Natural killer cell (primary cell): ENCODE results near the gene FAM219A. TPM values are rescaled to one million over a fixed set of nuclear protein-coding genes. Genes with fewer than 3 reads are reported as not detected.

Experiments used
- ATAC-seq, 3 donors: fragments of 150-1000 bp in 2 of 3; fragments of 200-7000 bp in 1 of 3; cut with Tn5 transposase; 1 replicate in 1 of 3; 2 replicates in 2 of 3; pipeline ENCODE4 v1.10.0; 2021; ENCODE audit warnings: mild to moderate bottlenecking in 2 of 3, moderate library complexity in 2 of 3
- DNase-seq, 2 donors: peaks; one replicate each; pipeline versions ENCODE4 v3.0.0 to v3.0.0-alpha.2; 2013 to 2021; ENCODE audit warnings: mixed read lengths in 1 of 2
- H3K27ac ChIP-seq: one replicate; pipeline ENCODE4 v1.5.1; 2013; ENCODE audit warnings: mild to moderate bottlenecking, low read length
- H3K27me3 ChIP-seq: one replicate; pipeline ENCODE4 v1.6.1; 2013; ENCODE audit warnings: low read length; ENCODE audit not compliant: control insufficient read depth, insufficient read depth
- H3K36me3 ChIP-seq: one replicate; pipeline ENCODE4 v1.6.1; 2013; ENCODE audit warnings: low read length; ENCODE audit not compliant: control insufficient read depth, insufficient read depth
- H3K4me1 ChIP-seq: one replicate; pipeline ENCODE4 v1.6.1; 2013; ENCODE audit warnings: low read length; ENCODE audit not compliant: control insufficient read depth, insufficient read depth
- H3K4me3 ChIP-seq: one replicate; pipeline ENCODE4 v1.5.1; 2013; ENCODE audit warnings: low read length
- H3K9me3 ChIP-seq: one replicate; pipeline ENCODE4 v1.6.1; 2013; ENCODE audit warnings: low read length; ENCODE audit not compliant: control insufficient read depth, insufficient read depth
- H3K27ac Mint-ChIP-seq, 2 donors: one replicate each; pipeline ENCODE4 v1.8.0; 2022; ENCODE audit warnings: mild to moderate bottlenecking in 2 of 2, mixed read lengths in 2 of 2, moderate library complexity in 1 of 2
- H3K27me3 Mint-ChIP-seq, 2 donors: one replicate each; pipeline ENCODE4 v1.8.0; 2022; ENCODE audit warnings: low read depth in 2 of 2, mixed read lengths in 2 of 2
- H3K36me3 Mint-ChIP-seq: one replicate; pipeline ENCODE4 v1.8.0; 2022; ENCODE audit warnings: mixed read lengths
- H3K4me1 Mint-ChIP-seq, 2 donors: one replicate each; pipeline ENCODE4 v1.8.0; 2022; ENCODE audit warnings: mixed read lengths in 2 of 2
- H3K4me3 Mint-ChIP-seq: one replicate; pipeline ENCODE4 v1.8.0; 2022; ENCODE audit warnings: mild to moderate bottlenecking, moderate library complexity, mixed read lengths
- H3K9me3 Mint-ChIP-seq, 2 donors: one replicate each; pipeline ENCODE4 v1.8.0; 2022; ENCODE audit warnings: mixed read lengths in 2 of 2
- CTCF ChIP-seq: fragments of 200-600 bp; IDR thresholded peaks from one replicate; pipeline ENCODE4 v1.8.0; 2022; ENCODE audit warnings: antibody characterized with exemption
- whole genome bisulfite sequencing: methylation state at CpG from one replicate; pipeline ENCODE4 v1.1.7; 2013; ENCODE audit warnings: missing lambda C conversion rate; ENCODE audit not compliant: insufficient coverage; 5-methylcytosine and 5-hydroxymethylcytosine counted together
- intact Hi-C: fragments of 100-400 bp; cut with micrococcal nuclease; formaldehyde crosslinking; loops from one replicate; pipeline ENCODE4 v1.14.2; 2022
- total RNA-seq, 4 donors: library from RNA; stranded (reverse); fragments of 120-200 nt in 1 of 4; gene quantifications; one replicate each; pipeline versions ENCODE4 v1.2.3 to v1.2.4, GENCODE V29; 2013 to 2022

Gene FAM219A
- total RNA-seq, 3 donors from 2014 or later (not counting 1 experiment from before 2014, with no cell fraction given) = 18.9 to 20.6 (median 19.2) TPM

GRCh38 chr9:34451545-34451944 lies 6.8 kb downstream of the FAM219A start:
- WGBS = 44% methylated on average over 3 of the region's 3 CpGs
- ATAC-seq (no peak), DNase-seq (no peak)
- no peaks in the 10 kb centered on the region for H3K27me3 Mint-ChIP-seq
- H3K4me1 Mint-ChIP-seq = peaks cover 22 to 36% of the 10 kb centered on the region in 2 donors
- no peaks in the 10 kb centered on the region for H3K36me3 ChIP-seq
- intact Hi-C loops = no loop called here
- H3K27ac ChIP-seq = no peak overlapping the region
- H3K4me3 Mint-ChIP-seq = no peak overlapping the region
- H3K27ac Mint-ChIP-seq = no peak overlapping the region
- H3K4me1 ChIP-seq = no peaks in the 10 kb centered on the region
- H3K9me3 Mint-ChIP-seq = no peaks in the 10 kb centered on the region
- no peaks in the 10 kb centered on the region for H3K36me3 Mint-ChIP-seq
- no peaks in the 10 kb centered on the region for H3K27me3 ChIP-seq
- no peak overlapping the region for H3K4me3 ChIP-seq
- TF ChIP-seq CTCF = no peak
- no peaks in the 10 kb centered on the region for H3K9me3 ChIP-seq

GRCh38 chr9:34451135-34451534 lies 7.2 kb downstream of the FAM219A start:
- no peak overlapping the region for H3K4me3 Mint-ChIP-seq
- no peaks in the 10 kb centered on the region for H3K9me3 Mint-ChIP-seq
- Histone ChIP-seq H3K36me3 (no peaks in the 10 kb centered on the region), H3K27me3 (no peaks in the 10 kb centered on the region), H3K4me3 (no peak overlapping the region), H3K27ac (no peak overlapping the region), H3K4me1 (no peaks in the 10 kb centered on the region), H3K9me3 (no peaks in the 10 kb centered on the region)
- no peak overlapping the region for H3K27ac Mint-ChIP-seq
- no peaks in the 10 kb centered on the region for H3K36me3 Mint-ChIP-seq
- intact Hi-C loops = no loop called here
- no peaks in the 10 kb centered on the region for H3K27me3 Mint-ChIP-seq
- H3K4me1 Mint-ChIP-seq = peaks cover 18 to 33% of the 10 kb centered on the region in 2 donors
- TF ChIP-seq CTCF = no peak
- 81% methylated on average over 2 of the region's 2 CpGs for WGBS
- ATAC-seq (no peak), DNase-seq (no peak)

GRCh38 chr9:34450644-34451043 lies 7.7 kb downstream of the FAM219A start:
- Histone ChIP-seq H3K27me3 (no peaks in the 10 kb centered on the region), H3K27ac (no peak overlapping the region), H3K36me3 (no peaks in the 10 kb centered on the region), H3K4me3 (no peak overlapping the region), H3K9me3 (no peaks in the 10 kb centered on the region), H3K4me1 (no peaks in the 10 kb centered on the region)
- intact Hi-C loops = no loop called here
- no peak overlapping the region for H3K4me3 Mint-ChIP-seq
- no peak for TF ChIP-seq CTCF
- no peak overlapping the region for H3K27ac Mint-ChIP-seq
- ATAC-seq (no peak), DNase-seq (no peak)
- WGBS = 97% methylated on average over 10 of the region's 10 CpGs
- no peaks in the 10 kb centered on the region for H3K9me3 Mint-ChIP-seq
- H3K36me3 Mint-ChIP-seq = no peaks in the 10 kb centered on the region
- H3K27me3 Mint-ChIP-seq = no peaks in the 10 kb centered on the region
- peaks cover 17 to 32% of the 10 kb centered on the region in 2 donors for H3K4me1 Mint-ChIP-seq

- Histone ChIP-seq H3K27me3 (no peaks in the 10 kb centered on the region), H3K4me1 (no peaks in the 10 kb centered on the region), H3K36me3 (no peaks in the 10 kb centered on the region), H3K4me3 (no peak overlapping the region), H3K27ac (no peak overlapping the region), H3K9me3 (no peaks in the 10 kb centered on the region)
- no peak for DNase-seq
- TF ChIP-seq CTCF = no peak
- Mint-ChIP-seq H3K27ac (no peak overlapping the region), H3K27me3 (no peaks in the 10 kb centered on the region), H3K4me1 (peaks cover 10 to 21% of the 10 kb centered on the region in 2 donors), H3K36me3 (no peaks in the 10 kb centered on the region), H3K9me3 (no peaks in the 10 kb centered on the region), H3K4me3 (no peak overlapping the region)
- intact Hi-C loops = no loop called here
- no peak for ATAC-seq
- 100% methylated on average over 1 of the region's 1 CpG for WGBS
Observed at GRCh38 chr9:34446951-34447350, 11.4 kb downstream of the FAM219A start.
